Occipital lobe (tissue), 2 donors: ENCODE results near the gene ZGPAT. TPM values are rescaled to one million over a fixed set of nuclear protein-coding genes. Genes with fewer than 3 reads are reported as not detected.

Source experiments
- DNase-seq: peaks from one replicate; lab custom pipeline; 2025; lab: John Stamatoyannopoulos, UW
- total RNA-seq: library from RNA; depleted of rRNA; stranded (reverse); fragments of >200 nt; gene quantifications from one replicate; pipeline ENCODE4 v1.2.3, GENCODE V29; 2014

The ZGPAT gene
- total RNA-seq, 1 donor from 2014 or later: 7.3 TPM

- no peak for DNase-seq
Observed at GRCh38 chr20:63742381-63743024, 34.7 kb downstream of the ZGPAT start.

GRCh38 chr20:63743210-63743970 lies 35.6 kb downstream of the ZGPAT start:
- DNase-seq: no peak

DNA sequence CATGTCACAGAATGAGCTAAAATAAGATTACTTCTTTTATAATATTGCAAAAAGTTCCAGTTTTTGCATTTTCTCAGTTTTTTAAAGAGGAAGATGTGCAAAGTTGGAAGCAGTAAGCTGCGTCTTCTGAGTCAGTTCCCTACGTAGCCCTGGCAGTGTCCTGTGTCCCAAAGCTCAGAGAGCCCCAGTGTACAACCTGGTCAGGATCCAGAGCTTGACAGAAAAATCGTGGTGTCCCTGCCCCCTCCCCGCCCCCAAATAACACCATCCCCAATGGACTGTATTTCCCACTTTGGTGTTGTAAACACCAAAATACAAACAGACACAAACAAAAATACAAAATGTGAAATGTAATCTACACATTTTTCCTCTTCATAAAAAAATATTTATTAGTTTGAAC lies 36.3 kb downstream of the ZGPAT start:
- no peak for DNase-seq

DNA sequence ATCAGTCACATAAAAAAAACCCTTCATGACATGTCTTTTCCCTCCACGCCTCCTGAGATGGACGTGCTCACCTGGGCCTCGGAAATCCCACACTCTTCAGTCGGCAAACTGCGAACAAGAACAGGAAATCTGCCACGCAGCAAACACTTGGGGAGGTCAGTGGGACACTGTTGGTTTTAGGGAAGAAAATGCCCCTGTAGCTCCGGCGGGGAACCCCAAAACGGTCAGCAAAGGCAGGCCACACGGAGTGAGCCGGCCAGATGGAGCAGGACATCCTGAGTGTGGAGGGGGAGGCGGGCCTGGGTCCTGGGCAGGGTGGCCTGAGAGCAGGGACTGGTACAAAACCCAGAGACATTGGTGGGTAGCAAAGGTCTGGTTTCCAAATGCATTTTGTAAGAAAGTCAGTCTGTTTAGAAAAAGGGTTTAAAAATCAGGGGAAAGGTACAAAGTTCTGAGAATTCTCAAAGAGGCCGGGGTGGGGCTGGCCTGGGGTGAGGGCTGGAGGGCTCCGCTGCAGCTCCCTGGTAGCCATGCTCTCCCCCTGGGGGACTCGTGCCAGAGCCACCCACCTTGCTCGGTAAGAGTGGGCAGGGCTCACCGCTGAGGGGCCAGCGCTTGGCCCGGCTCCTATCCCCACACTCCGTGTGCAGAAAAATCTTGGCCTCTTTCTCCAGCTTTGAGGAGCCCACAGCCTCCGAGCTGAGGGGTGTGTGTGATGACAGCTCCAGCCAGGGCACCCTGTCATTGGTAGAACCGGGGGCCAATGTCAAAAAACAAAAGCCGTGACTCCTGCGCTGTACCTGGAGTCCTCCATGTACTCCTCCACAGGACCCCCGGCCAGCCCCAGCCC lies 37.0 kb downstream of the ZGPAT start:
- DNase-seq: no peak

DNA sequence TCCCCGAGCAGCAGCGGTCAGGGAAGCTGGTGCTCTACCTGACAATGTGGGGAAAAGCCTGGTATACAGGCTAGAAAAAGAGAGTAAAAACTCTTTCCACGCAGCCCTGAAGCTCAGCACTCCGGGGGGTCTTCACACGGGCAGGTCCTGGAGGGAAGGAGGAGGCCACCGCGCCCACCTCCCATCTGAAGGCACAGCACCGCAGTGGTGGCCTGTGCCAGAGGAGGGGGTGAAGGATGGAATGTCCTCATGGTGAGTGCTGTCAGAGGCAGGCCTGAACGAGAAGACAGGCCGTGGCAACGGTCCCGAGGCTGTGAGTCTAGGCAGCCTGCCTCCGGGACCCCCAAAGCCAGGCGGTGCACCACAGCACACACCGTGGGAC lies 37.6 kb downstream of the ZGPAT start:
- DNase-seq: no peak

DNA sequence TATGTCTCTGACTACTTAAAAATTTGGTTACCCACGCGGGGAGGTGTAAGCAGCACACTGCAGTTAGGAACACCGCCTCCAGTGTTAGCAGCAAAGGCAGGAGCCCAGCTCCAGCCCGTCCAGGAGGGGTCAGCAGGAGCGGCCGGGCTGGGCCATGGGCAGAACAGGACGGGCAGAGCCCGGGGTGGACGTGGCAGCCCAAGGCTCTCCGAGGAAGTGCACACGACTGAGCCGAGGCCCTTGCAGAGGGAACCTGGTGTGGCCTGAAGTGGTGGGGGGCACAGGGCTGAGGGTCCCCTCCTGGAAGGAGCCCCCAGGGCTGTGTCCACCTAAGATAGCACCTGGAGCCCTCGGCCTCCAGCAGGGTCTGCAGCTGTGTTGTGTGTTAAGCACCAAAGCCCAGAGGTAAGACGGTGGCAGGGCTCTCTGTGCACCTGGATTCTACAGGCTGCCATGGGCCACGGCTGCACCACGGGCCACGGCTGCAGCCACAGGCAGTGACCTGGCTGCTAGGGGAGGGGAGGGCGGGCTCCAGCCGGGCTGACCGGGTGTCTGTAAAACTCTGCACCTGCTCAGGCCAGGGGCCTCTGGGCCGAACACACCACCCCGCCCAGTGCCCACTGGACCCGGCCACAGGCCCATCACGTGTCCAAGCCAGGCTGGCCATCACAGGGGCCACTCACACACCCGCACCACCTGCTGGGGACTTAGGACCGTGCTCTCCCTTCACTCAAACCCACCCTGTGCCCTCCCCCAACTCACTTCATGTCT lies 38.3 kb downstream of the ZGPAT start:
- no peak for DNase-seq

- DNase-seq: no peak
Observed at GRCh38 chr20:63746751-63747315, 39.0 kb downstream of the ZGPAT start.

- no peak for DNase-seq
Observed at GRCh38 chr20:63747622-63748069, 39.8 kb downstream of the ZGPAT start.

DNA sequence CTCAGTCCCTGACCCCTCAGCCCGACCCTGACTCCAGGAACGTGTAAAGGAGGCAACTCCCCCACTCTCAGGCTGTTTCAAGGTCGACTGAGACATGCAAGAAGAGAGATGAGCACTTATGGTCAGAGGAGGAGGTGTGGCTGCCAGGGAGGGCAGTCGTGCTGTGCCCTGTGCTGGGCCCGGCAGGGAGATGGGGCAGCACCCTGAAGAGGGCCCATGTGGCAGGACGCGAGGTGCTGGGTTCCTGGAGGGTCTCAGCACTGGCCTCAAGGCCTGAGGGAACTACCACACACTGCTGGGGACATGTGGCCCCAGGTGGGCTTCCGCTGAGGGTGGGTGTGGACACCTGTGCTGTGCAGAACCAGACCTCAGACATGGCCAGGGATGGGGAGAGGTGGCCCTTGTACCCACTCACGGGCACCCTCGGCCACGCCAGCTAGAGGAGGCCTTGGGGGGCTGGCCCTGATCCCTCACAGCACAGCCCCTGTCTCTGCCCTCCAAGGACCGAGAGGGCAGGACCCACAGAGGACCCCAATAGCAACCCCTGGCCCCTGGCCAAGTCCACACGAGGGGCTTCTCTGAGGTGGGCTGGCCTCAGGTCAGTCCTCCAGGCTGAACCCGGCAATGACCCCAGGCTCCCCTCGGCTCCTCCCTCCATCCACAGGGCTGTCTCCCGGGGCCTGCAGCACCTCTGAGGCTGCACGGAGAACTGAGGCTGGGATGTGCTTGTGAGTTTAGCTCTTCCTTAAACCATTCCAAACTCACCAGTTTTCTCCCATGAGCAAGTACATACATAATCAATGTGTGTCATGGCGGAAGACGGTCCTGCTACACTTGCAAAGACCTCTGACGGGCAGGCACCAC lies 40.5 kb downstream of the ZGPAT start:
- no peak for DNase-seq

GRCh38 chr20:63748934-63749270 lies 41.1 kb downstream of the ZGPAT start:
- no peak for DNase-seq

- DNase-seq: no peak
Observed at GRCh38 chr20:63749597-63750508, 42.0 kb downstream of the ZGPAT start.

DNA sequence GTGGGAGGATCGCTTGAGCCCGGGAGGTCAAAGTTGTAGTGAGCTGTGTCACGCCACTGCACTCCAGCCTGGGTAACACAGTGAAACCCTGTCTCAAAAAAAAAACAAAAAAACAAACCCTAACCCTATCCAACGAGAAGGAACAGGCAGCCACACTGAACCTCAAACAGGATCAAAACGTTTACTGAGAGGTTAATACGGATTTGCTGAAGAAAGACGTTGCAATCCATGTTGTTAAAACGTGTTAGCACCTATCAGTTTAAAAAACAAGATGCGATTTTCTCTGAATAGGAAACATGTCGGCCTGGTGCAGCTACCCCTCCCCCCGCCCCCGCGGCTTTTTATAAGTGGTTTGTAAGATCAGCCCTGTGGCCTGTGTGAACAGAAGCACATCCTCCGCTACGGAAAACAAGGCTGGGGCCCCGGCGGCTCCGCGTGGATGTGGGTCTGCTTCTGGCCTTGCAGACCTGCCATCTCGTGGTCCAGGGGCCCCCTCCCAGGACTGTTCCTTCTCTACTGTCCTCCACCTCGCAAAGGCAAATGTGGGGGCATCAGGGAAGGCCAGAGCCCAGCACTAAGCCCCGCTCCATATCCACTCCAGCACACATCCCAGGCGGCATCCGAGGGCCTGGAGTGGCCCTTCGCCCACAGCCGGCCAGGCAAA lies 43.1 kb downstream of the ZGPAT start:
- DNase-seq: no peak

DNA sequence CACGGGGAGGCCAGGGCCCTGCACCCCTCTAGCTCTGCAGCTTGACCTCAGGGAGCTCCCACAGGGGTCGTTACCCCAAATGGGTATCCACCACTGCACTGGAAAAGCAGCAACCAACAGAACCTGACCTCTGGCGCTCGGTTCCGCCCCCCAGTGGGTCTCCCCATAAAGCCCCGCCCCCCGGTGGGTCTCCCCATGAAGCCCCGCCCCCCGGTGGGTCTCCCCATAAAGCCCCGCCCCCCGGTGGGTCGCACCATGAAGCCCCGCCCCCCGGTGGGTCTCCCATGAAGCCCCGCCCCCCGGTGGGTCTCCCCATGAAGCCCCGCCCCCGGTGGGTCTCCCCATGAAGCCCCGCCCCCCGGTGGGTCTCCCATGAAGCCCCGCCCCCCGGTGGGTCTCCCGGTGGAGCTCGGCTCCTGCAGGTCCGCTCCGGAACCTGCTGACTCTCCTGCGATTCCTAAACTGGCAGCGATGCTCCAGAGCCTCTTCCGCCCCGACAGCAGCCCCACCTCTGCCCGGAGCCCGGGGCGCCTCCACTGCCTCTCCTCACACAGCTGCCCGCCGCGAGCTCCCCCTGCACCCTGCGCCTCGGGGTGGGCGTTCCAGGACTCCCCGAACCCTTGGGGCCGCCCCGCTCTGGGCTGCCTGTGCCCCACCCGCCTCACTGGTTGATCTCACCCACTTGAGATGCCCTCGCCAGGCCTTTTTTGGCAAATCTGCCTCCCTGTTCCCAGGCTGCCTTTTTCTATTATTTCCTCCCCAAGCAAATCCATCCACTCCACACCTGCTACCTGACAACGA lies 43.8 kb downstream of the ZGPAT start:
- no peak for DNase-seq

DNA sequence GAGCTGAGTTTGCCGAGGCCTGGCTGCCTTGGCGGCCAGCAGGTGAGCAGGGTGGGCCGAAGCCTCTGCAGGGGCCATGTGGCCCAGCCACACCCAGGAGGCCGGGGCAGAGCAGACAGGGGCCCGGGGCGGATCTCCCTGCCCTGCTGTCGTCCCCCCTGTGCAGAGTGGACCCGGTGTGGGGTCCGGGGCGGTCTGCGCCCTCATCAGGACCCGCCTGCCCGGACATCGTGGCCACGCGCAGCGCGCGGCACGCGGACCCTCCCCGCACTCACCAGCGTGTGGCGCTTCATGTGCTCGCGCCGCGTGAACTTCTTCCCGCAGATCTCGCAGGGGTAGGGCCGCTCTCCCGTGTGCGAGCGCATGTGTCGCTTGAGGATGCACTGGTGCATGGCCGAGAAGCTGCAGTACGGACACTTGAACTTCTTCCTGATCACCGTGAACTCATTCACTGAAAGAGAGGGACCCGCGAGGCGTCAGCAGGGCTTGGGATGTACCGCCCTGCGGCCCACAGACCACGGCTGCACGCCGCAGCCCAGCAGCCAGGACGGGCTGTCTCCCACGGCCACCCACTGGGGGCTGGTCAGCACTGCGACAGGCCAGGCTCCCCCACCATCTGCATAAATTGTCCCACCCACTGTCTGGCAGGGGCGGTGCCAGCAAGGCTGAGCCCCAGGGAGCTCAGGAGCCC lies 44.7 kb downstream of the ZGPAT start:
- DNase-seq: no peak

GRCh38 chr20:63753381-63753780 lies 45.5 kb downstream of the ZGPAT start:
- DNase-seq: no peak

DNA sequence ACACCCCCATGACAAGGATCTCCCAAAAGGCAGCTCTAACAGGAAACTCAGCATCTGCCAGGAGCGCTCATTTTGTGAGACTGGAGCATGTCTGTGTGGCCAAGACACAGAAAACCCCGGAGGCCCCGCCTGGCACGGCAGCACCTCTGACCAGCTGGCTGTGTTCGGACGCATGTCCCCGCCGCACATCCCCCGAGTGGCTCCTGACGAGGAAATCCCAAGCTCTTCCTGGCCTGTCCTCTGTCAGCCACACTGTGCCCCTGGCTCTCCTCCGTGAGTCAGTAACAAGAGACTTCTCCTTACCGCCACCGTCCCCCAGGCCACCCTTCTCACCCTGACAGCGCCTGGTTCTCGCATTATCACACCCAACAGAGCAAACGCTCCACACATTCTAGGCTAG lies 46.2 kb downstream of the ZGPAT start:
- DNase-seq: no peak
